Measurements from ENCODE around the gene CIB4.

Gene CIB4

DNA sequence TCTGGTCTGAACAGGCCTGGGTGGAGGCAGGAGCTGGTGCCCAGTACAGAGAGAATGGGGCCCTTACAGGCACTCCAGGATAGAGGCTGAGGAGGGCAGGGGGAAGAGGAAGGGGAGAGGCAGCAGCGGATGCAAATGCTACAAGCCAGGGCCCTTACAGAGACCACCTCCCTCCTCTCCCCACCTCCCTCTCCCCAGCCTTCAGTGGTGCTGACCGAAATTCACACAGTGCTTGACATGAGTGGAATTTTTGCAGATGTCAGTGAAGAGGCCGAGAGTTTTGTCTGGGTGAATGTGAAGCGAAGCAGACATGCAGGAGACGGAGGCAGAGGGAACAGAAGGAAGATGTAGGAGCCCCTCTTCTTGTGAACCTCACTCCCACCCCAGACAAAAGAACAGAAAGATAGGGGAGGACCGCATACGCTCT lies 31.9 kb downstream of the CIB4 start:
- DNase-seq (ENCODE audit: low read depth in 3 of 3, low spot score in 1 of 3), result no peak

- no peak for DNase-seq (ENCODE audit: low read depth in 3 of 3, low spot score in 1 of 3)
These were observed 32.6 kb downstream of the CIB4 start for GRCh38 chr2:26608557-26608956.

GRCh38 chr2:26607698-26608097 lies 33.5 kb downstream of the CIB4 start:
- no peak for DNase-seq (ENCODE audit: low read depth in 3 of 3, low spot score in 1 of 3)

GRCh38 chr2:26606847-26607190 lies 34.3 kb downstream of the CIB4 start:
- no peak for DNase-seq (ENCODE audit: low read depth in 3 of 3, low spot score in 1 of 3)

GRCh38 chr2:26605999-26606846 lies 34.9 kb downstream of the CIB4 start:
- no peak for DNase-seq (ENCODE audit: low read depth in 3 of 3, low spot score in 1 of 3)

DNA sequence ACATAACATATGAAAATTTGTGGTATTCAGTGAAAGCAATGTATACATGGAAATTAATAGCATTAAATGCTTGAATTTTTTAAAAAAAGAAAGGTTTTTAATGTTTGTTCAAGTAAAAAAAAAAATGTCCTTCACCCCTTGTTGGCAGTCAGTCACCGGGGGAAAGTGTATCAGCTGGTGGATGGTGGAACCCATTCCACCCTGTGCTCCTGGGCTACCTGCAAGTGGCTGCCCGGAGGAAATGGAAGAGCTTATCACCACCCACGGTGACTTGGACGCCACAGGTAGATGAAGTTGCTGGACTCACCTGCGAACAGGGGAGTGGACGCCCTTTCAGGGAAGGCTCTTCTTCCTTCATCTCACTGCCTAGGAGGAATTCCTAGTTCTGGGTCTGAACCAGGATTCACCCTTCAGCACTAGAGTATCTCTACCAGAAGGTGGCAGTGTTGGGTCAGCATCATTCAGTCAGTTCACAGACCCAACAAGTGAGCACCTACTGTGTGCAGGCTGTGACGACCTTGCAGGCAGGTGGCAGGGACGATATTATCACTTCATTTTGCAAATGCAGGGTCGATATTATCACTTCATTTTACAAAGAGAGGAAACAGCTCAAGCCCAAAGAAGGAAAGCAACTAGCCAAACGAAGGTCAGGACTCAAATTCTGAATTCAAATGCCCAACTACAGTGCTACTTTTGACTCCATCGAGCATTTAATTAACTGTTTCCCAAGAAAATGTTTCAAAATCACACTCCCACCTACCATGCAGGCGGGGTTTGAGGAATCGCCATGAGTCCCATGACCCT lies 35.8 kb downstream of the CIB4 start:
- DNase-seq (ENCODE audit: low read depth in 3 of 3, low spot score in 1 of 3), result no peak

- no peak for DNase-seq (ENCODE audit: low read depth in 3 of 3, low spot score in 1 of 3)
These were observed 38.6 kb downstream of the CIB4 start for GRCh38 chr2:26602575-26602974.

- DNase-seq (ENCODE audit: low read depth in 3 of 3, low spot score in 1 of 3), result no peak
These were observed 41.8 kb downstream of the CIB4 start for GRCh38 chr2:26599387-26599786.

GRCh38 chr2:26598996-26599373 lies 42.2 kb downstream of the CIB4 start:
- no peak for DNase-seq (ENCODE audit: low read depth in 3 of 3, low spot score in 1 of 3)

DNA sequence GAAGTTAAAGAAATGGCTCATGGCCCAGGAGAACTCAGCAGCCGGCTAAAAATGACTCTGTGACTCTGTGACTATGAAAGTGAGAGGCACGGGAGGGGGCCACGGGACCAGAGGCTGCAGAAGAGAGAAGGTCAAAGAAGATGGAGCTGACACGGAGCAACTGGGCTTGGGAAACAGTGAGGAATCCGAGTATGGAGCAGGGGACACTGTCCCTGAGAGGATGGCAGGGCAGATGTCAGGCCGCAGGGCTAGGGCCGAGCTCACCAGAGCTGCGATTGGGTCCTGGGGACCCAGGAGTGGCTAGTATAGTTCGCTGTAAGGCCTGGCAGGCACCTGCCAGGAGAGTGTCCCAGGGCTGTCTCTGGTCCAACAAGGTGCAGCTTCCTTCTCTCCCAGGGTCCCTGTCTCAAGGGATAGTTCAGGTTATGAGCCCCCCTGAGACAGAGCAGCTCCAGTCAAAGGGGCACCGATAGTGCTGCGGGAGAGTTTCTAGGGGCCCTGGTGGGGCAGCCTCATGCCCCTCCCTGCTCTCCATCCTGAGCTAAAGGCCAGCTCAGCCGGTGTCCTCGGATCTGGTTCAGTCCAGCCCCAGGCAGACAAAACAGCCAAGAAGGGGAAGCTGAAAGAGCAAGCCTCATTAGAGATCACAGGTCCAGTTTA lies 42.7 kb downstream of the CIB4 start:
- no peak for DNase-seq (ENCODE audit: low read depth in 3 of 3, low spot score in 1 of 3)

DNA sequence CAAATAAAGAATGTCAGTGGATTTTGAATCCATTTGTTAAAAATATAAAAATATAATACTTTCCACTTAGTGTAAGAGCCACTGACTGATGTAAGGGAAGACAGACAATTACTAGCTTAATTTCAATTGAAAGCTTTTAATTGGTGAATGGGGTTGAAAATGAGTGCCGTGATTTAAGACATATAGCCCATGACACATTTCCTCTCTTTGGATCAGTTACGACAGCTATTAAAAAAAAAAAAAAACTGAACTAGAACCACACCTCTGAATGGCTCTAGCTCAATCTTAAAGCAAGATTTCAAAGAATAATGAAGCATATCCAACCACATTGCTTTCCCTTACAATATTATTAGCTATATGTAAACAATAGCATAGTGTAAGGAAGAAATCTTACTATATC lies 44.0 kb downstream of the CIB4 start:
- DNase-seq (ENCODE audit: low read depth in 3 of 3, low spot score in 1 of 3), result no peak

GRCh38 chr2:26595146-26595545 lies 46.0 kb downstream of the CIB4 start:
- DNase-seq (ENCODE audit: low read depth in 3 of 3, low spot score in 1 of 3), result no peak

- DNase-seq (ENCODE audit: low read depth in 3 of 3, low spot score in 1 of 3), result no peak
These were observed 49.3 kb downstream of the CIB4 start for GRCh38 chr2:26591619-26592505.

- no peak for DNase-seq (ENCODE audit: low read depth in 3 of 3, low spot score in 1 of 3)
These were observed 50.1 kb downstream of the CIB4 start for GRCh38 chr2:26590980-26591618.

GRCh38 chr2:26590508-26590907 lies 50.7 kb downstream of the CIB4 start:
- no peak for DNase-seq (ENCODE audit: low read depth in 3 of 3, low spot score in 1 of 3)

DNA sequence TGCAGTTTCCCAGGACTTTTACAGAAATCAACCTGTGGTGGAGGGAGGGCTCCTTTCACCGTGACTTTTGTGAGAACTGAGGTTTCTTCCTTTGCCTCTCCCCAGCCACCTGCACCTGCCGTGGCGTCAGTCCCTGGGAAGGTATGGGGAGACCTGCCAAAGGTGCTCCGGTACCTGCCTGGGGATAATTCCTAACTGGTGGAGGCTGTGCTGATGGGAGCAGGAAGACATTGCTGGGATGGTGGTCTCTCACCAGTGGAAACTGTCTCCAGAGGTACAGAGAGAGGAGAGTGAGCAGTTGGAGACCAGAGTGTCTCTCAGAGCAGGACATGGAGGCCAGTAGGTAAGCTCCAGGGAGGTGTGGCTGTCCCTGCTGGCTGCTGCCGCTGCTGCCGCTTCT lies 52.6 kb downstream of the CIB4 start:
- no peak for DNase-seq (ENCODE audit: low read depth in 3 of 3, low spot score in 1 of 3)

- DNase-seq (ENCODE audit: low read depth in 3 of 3, low spot score in 1 of 3), result no peak
These were observed 53.2 kb downstream of the CIB4 start for GRCh38 chr2:26587994-26588393.

GRCh38 chr2:26585966-26586365 lies 55.2 kb downstream of the CIB4 start:
- no peak for DNase-seq (ENCODE audit: low read depth in 3 of 3, low spot score in 1 of 3)

GRCh38 chr2:26585100-26585499 lies 56.1 kb downstream of the CIB4 start:
- no peak for DNase-seq (ENCODE audit: low read depth in 3 of 3, low spot score in 1 of 3)

DNA sequence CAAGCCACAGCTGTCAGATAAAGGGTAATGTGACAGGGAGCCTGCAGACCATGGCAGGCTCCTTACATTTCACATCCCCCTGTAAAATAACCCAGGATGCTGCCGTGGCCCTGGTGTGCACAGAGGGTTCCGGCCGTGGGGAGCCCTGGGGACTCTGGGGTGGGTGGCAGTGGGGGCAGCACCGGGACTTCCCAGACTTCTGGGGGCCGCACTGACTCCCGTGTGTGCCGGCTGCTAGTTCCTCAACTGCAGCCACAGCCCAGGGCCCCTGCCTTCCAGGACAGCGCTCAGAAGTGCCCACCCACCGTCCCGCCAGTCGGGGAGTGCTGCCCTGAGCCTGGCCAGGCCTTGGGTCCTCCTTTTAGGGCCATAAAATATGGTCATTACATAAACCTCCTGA lies 56.5 kb downstream of the CIB4 start:
- no peak for DNase-seq (ENCODE audit: low read depth in 3 of 3, low spot score in 1 of 3)

DNA sequence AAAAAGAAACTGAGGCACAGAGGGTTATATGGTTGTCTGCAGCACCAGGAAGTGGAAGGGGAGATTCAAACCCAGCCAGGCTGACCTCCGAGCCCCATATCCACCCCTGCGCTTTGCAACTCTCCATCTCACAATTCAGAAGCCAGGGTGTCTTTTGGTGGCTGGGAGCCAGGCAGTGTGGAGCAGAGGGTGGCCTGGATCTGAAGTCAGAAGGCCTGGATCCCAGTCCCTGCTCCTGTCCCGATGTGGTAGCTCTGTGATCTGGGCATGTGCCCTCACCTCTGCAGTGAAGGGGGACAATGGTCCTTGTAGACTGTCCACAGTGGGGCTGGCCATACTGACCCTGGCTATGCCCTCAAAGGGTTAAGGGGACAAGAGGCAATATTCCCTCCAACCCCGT lies 57.0 kb downstream of the CIB4 start:
- no peak for DNase-seq (ENCODE audit: low read depth in 3 of 3, low spot score in 1 of 3)
